GM19463 (cell line): ENCODE results near the gene ZFYVE28.
"Not testable (repeated sequence)": the region's sequence is repeated elsewhere in the genome, so short reads cannot be mapped to it uniquely, and the experiment has no call there.

Experiments
- ATAC-seq: cut with Tn5 transposase; IDR thresholded peaks from one replicate; pipeline ENCODE4 v1.9.1; 2021; ENCODE audit warnings: mild to moderate bottlenecking, moderate library complexity; ENCODE audit not compliant: unreplicated experiment

The ZFYVE28 gene

DNA sequence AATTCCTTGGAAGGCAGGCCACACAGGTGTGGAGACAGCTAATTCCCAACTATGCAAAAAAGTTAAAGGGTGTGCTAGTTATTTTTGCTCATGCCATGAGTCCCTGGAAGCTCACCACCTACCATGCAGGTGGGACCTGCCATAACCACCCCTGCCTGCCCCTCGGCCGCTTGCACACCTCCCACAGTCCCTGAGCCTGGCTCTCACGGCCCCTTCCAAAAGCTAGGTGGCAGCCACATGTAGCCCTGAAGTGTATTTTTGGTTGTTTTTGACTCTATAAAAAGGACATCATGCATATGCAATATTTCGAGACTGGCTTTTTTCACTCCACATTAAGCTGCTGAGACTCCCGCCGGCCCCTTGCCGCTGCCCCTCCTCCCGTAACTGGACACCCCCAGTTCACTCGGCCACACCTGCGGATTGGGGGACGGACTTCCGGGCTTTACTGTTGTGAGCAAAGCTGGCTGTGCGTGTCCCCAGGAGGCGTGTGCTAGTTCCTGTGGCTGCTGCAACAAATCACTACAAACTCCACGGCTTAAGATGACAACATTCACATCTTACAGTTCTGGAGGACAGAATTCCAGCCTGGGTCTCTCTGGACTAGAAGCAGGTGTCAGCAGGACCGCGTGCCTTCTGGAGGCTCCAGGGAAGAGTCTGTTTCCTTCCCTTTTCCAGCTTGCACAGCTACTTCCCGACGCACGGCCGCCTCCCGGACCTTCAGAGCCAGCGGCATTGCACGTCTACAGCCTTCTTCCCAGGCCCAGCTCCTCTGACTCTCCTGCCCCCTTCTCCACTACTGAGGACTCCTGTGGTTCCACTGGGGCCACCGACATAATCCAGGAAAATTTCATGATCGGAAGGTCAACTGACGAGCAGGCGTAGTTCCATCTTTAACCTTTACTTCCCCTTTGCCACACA lies 24.8 kb downstream of the ZFYVE28 start:
- ATAC-seq = no peak

DNA sequence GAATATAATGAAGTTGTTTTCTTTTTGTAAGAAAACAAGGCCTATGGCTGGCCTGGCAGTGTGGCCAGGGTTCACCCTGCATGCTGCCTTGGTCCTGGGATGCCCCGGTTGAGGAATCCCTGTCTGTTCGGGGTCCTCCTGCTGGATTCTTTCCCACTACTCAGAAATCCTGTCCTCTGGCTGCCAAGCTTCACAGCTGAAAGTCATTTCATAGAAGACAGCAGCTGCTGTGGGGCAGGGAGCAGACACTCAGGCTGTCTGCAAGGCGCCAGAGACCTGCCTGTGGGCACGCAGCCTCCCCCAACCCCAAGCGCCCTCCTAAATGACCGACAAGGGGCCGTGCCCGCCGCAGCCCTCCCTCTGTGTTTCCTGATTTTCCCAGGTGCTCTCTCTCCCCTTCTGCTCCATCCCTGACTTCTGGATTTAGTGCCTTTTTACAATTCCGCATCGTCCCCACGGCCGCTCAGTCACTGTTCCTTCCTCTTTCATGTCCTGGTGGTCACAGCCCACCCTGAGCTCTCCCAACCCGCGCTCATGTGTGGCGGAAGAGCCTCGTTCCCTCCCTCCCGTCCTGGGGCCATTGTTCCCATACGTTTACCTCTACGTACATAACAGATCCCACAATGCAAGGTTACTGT lies 27.5 kb downstream of the ZFYVE28 start:
- no peak for ATAC-seq

DNA sequence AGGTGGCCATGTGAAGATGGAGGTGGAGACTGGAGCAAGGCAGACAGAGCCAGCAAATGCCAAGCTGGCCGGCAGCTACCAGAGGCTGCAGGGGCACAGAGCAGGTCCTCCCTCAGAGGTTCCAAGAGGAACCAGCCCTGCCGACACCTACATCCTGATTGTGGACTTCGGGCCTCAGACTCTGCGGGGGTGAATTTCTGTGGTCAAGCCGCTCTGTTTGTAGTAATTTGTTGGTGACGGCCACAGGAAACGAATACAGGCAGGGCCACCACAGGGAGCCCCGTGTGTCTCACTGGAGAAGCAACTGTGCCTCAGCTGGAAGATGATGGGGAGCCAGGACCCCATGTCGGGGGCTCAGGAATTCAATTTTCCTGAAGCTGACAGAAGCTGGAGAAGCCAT lies 28.3 kb downstream of the ZFYVE28 start:
- no peak for ATAC-seq

DNA sequence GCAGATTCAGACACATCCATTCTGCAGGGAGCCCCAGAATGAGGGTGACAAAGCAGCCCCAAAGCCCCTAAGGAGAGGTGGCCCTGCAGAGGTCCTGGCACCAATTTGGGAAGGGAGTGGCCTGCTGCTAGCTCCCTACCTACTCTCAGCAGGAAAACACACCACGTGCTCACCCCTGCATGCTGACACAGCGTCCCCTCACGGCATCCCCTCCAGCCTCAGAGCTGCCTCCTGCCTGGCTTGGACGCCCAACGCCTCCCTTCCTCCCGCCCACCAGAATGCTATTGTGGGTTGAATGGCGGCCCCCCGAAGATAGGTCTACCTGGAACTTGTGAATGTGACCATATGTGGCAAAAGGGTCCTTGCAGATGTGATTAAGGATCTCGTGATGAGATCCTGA lies 28.8 kb downstream of the ZFYVE28 start:
- no peak for ATAC-seq

DNA sequence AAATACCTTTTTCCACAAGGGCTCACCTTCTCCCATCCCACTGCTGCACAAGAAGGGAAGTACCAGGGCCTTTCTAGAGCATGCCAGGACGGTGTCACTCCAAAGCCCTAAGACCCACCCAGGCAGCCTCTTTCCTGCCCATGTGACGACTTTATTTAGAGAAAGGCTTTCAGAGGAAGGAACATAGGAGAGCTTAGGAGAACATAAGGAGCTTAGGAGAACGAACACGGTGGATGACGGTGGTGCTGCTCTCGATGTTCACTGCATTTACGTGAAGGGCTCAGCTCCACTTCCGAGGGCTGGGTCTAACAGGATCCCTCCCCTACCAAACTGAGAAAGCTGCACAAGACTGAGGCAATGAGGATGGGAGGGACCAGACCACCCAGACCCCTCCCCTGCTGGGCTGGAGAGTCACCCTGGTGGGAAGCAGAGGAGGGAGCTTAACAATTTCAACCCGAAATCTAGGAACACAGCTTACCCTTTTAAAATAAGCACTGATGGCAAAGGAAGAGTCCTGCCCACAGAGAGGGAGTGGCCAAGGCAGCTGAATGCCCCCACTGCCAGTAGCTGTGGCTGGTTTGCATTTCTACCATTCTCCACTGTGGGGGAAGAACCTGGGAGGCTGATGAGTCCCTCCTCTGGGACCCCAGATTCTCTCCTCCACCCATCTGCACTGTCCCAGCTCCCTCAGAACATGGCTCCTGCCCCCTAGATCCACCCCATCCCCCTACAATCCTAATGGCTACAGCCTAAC lies 29.8 kb downstream of the ZFYVE28 start:
- no peak for ATAC-seq

DNA sequence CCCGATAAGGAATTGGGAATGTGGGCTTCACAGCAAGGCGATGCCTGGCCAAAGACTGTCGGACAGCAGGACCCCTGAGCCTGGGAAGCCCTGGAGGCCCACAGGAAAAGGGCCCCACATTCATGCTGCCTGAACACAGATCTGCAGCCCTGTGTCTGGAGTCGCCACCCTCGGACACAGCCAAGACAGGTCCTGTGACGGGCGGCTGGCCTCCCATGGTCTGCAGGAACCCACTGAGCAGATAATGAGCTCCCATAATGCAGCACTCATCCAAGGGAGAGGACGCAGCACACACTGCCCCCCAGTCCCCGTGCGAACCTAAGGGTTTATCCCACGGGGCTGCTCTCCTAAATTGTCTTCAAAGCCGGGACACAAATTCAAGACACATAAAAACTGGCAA lies 30.6 kb downstream of the ZFYVE28 start:
- no peak for ATAC-seq

DNA sequence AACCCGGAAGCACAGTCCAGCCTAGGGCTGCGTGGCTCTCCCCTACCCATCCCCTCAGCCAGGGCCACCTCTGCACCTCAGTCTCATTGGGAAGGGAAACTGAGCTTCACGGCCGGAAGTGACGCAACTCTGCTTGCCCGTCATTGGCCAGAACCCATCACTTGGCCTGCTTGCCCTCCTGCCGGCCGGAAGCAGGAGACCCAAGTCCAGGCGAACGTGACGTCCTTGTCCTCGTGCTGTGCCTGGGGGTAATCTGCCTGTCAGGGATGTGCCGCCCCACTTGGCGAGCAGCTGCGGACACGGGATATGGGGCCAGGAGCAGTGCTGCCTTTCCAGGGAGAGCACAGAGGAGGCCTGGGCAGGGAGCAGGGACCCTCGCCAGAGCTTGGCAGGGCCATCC lies 31.2 kb downstream of the ZFYVE28 start:
- no peak for ATAC-seq

DNA sequence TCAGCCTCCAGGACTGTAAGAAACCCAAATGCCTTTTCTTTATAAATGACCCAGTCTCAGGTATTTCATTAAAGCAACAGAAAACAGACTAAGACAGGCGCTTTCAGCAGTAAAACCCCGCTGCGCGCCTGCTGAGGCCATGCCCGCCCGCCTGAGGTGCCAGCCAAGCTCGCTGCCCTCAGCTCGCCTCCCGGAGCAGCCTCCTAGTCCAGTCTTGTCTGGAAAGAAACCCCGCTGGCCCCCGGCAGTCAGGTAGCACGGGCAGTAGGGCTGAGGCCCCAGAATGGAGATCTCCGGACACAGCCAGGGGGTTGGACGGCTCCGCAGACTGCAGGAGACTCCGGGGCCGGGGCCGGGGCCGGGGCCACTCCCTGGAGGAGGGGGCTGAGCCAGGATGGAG lies 31.7 kb downstream of the ZFYVE28 start:
- no peak for ATAC-seq

DNA sequence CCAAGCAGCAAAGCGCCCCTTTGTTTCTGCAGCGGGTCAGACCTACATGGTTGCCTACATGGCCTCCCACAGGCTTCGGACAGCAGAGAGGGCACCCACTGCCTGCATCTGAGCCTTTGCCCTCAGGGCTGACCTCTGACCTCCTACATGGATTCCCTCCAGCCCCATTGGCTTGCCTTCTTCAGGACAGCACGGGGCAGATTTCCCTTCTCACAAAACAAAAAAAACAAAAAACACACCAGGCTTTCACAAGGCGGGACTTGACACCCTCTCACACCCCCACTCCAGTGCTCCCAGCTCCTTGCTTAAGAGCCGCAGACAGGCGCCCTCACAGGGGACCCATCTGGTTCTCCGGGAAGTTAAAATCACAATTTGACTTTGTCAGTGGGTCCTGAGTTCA lies 32.9 kb downstream of the ZFYVE28 start:
- no peak for ATAC-seq

DNA sequence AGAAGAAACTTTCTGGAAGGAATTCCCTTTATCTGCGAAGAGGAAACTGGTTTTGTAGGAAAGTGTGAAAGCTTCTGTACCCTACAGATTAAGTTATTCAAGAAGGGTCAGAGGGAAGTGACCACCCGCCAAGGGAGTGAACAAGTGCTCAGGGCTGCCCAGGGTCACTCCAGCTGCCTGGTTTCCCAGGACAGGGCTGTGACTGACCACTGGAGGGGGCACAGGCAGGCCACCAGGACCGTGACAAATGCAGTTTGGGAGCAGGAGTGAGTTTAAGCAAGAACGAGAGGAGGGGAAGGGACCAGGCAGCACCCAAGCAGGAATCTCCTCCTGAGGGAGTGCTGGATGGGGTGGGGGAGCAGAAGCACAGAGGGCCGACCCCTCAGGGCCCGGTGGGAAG lies 34.2 kb downstream of the ZFYVE28 start:
- no peak for ATAC-seq

DNA sequence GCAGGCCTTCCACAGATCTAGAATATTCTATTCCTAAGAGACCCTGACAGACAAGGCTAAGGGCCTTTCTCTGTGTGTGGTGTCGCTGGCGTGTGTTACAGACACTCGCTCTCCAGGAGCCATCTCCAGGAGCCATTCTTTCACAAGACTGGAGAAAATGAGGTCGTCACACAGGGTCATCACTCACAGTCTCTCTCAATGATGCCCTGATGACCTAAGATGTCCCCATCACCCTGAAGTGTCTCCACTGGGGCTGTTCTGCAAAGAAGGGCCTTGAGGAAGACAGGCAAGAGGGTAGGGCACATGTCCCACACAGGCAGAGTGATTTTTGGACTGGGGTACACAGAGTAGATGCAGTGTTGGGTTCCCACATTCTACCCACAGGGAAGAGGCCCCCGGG lies 34.7 kb downstream of the ZFYVE28 start:
- no peak for ATAC-seq

DNA sequence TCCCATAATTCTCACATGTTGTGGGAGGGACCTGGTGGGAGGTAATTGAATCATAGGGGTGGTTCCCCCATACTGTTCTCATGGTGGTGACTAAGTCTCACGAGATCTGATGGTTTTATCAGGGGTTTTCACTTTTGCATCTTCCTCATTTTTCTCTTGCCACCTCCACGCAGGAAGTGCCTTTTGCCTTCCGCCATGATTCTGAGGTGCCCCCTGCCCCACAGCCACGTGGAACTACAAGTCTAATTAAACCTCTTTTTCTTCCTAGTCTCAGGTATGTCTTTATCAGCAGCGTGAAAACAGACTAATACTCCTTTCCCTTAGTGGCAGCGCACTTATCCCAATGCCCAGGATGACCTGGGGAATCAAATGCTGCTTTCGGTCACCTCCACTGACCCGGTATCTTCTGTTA lies 35.2 kb downstream of the ZFYVE28 start:
- not testable (repeated sequence) for ATAC-seq

DNA sequence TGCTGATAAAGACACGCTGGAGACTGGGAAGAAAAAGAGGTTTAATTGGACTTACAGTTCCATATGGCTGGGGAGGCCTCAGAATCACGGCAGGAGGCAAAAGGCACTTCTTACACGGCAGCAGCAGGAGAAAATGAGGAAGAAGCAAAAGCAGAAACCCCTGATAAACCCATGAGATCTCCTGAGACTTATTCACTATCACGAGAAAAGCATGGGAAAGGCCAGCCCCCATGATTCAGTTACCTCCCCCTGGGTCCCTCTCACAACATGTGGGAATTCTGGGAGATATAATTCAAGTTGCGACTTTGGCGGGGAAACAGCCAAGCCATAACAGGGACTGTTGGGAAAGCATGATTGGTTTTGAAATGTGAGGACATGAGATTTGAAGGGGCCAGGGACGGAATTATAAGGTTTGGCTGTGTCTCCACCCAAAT lies 35.7 kb downstream of the ZFYVE28 start:
- ATAC-seq = not testable (repeated sequence)

DNA sequence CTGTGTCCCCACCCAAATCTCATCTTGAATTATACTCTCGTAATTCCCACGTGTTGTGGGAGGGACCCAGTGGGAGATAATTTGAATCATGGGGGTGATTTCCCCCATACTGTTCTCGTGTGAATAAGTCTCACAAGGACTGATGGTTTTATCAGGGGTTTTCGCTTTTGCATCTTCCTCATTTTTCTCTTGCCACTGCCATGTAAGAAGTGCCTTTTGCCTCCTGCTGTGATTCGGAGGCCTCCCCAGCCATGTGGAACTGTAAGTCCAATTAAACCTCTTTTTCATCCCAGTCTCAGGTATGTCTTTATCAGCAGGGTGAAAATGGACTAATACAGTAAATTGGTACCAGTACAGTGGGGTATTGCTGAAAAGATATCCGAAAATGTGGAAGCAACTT lies 37.9 kb downstream of the ZFYVE28 start:
- ATAC-seq = not testable (repeated sequence)

DNA sequence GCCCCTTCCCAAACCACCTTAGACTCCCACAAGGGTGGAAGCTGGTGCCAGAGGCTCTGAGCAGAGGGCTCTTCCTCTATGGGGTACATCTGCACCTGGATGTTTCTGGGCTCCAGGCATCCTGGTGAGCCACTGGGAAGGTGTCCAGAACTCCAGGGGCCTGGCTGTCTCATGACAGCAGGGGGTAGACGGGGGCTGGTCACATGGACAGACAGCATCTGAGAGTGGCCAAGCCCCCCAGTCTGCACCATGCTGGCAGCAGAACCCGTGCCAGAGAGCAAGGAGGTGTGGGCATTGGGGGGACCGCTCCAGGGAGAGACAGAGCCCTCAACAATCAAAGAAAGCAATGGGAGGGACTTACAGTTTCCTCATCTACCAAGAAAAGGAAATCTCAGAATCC lies 39.5 kb downstream of the ZFYVE28 start:
- no peak for ATAC-seq

DNA sequence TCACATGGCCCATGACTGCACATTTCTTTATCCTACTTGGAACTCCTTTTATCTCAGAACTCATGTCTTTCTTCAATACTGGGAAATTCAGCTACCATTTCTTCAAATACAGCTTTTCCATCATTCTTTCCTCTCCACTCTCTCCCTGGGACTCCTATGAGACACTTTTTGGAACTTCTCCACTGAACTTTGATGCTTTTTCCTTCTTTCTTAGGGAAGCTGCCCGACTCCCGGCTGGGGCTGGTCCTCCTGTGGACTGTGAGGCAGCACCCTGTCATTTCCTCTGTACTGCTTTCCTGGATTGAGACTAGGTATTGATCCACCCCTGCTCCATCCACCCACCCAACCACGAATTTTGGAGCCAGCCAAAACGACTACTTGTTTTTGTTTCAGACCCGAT lies 40.0 kb downstream of the ZFYVE28 start:
- ATAC-seq = no peak

DNA sequence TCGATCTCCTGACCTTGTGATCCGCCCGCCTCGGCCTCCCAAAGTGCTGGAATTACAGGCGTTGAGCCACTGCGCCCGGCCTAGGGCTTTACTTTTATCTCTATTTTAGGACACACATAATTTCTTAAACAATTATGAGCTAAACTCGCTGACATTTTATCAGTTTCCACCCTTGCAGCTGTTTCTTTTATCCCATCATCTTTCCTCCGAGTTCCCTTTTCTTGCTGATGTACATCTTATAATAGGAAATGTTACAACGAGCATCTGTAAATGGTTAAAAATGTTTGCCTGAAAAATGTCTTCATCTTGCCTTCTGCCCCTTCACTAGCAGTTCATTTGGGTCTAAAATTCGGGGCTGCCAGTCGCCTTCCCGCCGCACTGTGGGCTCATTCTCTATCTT lies 41.2 kb downstream of the ZFYVE28 start:
- ATAC-seq = no peak

DNA sequence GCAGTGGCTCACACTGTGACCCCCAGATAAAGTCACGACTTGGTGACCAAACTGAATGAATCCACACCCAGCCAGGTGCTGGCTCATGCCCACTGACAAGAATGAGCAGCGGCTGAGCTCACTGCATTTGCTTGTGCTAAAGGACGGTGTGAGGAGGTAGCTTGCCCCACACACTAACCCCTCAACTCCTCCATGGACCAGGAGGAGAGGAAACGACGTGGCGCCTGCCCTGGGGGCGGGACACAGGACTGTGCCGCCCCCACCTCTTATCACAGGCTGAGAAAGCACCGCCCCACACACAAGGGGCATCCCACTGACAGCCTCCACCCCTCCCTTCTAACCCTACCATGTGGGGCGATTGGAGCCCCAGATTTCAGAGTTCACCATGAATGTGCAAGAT lies 43.0 kb downstream of the ZFYVE28 start:
- ATAC-seq = no peak

DNA sequence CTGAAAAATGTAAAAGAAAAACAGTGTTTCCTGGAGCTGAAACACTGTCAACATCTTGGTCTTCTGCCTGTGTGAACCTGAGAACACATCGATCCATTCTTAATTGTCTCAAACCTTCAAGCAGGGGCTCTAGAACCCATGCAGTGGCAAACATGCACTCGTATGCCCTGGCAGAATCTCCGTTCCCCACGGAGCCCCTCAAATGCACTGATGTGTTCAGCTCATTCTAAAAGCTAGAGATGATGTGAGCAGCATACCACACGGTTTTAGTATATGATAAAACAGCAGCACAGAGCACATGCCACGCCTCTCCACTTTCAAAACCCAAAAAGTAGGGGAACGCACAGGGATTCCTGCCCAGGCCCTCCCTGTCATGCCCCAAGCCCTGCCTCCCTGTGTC lies 44.9 kb downstream of the ZFYVE28 start:
- ATAC-seq = no peak

DNA sequence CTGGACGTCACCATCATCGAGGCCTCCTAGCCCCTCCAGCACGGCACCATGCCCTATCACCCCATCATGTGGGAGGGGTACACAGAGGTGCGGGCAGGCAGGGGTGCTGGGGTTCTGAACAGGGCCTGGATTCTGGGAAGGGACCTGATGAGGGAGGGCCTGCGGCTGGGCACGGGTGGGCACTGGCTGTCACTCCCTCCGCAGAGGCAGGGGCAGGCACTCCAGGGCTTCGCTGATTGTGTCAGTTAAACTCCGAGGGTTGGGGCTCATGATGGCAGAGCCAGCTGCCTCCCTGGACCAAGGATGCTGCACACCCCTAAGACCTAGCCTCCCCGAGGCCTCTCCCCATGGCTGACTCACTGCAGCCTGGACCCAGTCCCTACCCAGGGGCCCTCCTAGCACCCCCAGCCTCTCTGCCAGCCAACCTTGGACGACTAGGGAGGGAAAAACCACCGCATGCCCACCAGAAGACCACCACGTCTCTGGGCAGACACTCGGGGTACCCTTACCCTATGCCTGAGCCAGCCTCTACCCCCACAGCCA lies 45.9 kb downstream of the ZFYVE28 start:
- no peak for ATAC-seq

DNA sequence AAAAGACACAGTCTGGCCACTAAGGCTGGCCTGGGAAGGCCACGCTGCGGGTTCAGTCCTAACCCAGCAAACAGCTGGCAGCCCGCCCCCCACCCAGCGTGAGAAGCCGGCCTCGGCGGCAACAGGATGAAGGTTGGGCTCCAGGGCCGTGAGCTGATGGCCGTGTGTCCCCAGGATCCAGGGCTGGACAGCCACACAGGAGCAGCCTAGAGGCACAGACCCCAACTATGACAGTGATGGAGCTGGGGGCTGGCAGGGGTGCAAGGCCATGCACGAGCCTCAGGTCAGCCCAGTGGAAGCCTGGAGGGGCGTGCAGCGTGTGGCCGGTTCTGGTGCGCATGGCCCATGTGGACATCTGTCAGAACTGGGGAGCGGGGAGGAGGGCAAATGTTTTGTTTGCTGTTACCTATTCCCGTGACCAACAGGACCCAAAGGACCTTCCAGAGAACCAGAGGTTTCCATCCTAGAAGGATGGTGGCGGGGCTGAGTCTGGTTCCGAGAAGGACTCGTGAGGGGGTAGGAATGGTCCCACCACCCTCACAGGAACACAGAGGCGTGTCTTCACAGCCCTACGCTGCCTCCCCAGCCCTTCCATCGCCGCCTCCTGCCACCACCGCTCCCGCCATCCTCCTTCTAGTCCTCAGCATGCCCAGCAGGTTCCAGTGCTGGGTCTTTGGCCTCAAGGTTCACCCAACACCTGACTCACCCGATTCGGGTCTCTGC lies 46.5 kb downstream of the ZFYVE28 start:
- ATAC-seq = no peak
